ENCODE results near the gene CHTOP. TPM values are rescaled to one million over a fixed set of nuclear protein-coding genes. Genes with fewer than 3 reads are reported as not detected.

Gene CHTOP
- total and polyA plus RNA-seq, 2 of the 13 experiments (the other 11 are each of a cell fraction or from before 2014, with no cell fraction given): 38.0 to 51.9 TPM

DNA sequence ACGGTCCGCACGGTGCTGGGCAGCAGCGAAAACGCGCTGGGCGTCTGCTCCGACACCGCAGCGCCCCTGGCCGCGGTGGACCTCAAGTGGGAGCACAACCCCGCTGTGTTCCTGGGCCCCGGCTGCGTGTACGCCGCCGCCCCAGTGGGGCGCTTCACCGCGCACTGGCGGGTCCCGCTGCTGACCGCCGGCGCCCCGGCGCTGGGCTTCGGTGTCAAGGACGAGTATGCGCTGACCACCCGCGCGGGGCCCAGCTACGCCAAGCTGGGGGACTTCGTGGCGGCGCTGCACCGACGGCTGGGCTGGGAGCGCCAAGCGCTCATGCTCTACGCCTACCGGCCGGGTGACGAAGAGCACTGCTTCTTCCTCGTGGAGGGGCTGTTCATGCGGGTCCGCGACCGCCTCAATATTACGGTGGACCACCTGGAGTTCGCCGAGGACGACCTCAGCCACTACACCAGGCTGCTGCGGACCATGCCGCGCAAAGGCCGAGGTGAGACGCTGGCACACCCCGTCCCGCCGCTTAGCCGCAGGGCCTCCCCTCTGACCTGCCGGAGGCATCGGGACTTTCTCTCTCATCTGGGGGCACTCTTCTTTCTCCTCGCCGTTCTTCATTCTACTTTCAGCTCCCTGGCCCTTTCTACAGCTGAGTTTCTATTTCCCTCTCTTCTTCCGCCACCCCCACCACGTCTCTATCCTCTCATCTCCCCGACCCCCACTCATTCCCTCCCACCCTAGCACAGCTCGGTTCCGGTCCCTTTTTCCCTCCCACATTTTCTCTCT is 45.7 kb downstream of the CHTOP start (continued):
- TF ChIP-seq, protein P1, sequence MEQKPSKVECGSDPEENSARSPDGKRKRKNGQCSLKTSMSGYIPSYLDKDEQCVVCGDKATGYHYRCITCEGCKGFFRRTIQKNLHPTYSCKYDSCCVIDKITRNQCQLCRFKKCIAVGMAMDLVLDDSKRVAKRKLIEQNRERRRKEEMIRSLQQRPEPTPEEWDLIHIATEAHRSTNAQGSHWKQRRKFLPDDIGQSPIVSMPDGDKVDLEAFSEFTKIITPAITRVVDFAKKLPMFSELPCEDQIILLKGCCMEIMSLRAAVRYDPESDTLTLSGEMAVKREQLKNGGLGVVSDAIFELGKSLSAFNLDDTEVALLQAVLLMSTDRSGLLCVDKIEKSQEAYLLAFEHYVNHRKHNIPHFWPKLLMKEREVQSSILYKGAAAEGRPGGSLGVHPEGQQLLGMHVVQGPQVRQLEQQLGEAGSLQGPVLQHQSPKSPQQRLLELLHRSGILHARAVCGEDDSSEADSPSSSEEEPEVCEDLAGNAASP (CRISPR knock-in tag; IDR thresholded peaks at IDR 0.05; ENCODE audit: borderline replicate concordance): no peak
- TF ChIP-seq, protein P2, sequence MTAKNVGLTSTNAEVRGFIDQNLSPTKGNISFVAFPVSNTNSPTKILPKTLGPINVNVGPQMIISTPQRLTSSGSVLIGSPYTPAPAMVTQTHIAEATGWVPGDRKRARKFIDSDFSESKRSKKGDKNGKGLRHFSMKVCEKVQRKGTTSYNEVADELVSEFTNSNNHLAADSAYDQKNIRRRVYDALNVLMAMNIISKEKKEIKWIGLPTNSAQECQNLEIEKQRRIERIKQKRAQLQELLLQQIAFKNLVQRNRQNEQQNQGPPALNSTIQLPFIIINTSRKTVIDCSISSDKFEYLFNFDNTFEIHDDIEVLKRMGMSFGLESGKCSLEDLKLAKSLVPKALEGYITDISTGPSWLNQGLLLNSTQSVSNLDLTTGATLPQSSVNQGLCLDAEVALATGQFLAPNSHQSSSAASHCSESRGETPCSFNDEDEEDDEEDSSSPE (CRISPR knock-in tag; IDR thresholded peaks at IDR 0.05): no peak
- TF ChIP-seq, protein P3, sequence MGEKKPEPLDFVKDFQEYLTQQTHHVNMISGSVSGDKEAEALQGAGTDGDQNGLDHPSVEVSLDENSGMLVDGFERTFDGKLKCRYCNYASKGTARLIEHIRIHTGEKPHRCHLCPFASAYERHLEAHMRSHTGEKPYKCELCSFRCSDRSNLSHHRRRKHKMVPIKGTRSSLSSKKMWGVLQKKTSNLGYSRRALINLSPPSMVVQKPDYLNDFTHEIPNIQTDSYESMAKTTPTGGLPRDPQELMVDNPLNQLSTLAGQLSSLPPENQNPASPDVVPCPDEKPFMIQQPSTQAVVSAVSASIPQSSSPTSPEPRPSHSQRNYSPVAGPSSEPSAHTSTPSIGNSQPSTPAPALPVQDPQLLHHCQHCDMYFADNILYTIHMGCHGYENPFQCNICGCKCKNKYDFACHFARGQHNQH (CRISPR knock-in tag; IDR thresholded peaks at IDR 0.05): no peak
- TF ChIP-seq ZEB1 (IDR thresholded peaks at IDR 0.05; ENCODE audit: insufficient replicate concordance, low read depth) (no peak), NCOR1 (IDR thresholded peaks at IDR 0.05; ENCODE audit: borderline replicate concordance, low read length) (no peak), RBM39 (IDR thresholded peaks at IDR 0.05; ENCODE audit: low read depth, low read length, poor library complexity, severe bottlenecking) (no peak), ATF7 (IDR thresholded peaks at IDR 0.05) (no peak), ATF7 (CRISPR knock-in tag; IDR thresholded peaks at IDR 0.05) (no peak), ZNF772 (CRISPR knock-in tag; IDR thresholded peaks at IDR 0.05) (no peak)
- TF ChIP-seq, protein P4, sequence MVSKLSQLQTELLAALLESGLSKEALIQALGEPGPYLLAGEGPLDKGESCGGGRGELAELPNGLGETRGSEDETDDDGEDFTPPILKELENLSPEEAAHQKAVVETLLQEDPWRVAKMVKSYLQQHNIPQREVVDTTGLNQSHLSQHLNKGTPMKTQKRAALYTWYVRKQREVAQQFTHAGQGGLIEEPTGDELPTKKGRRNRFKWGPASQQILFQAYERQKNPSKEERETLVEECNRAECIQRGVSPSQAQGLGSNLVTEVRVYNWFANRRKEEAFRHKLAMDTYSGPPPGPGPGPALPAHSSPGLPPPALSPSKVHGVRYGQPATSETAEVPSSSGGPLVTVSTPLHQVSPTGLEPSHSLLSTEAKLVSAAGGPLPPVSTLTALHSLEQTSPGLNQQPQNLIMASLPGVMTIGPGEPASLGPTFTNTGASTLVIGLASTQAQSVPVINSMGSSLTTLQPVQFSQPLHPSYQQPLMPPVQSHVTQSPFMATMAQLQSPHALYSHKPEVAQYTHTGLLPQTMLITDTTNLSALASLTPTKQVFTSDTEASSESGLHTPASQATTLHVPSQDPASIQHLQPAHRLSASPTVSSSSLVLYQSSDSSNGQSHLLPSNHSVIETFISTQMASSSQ (IDR thresholded peaks at IDR 0.05; ENCODE audit: low read depth): no peak
- TF ChIP-seq, protein P4 (CRISPR knock-in tag; IDR thresholded peaks at IDR 0.05; ENCODE audit: borderline replicate concordance): no peak
- TF ChIP-seq, protein P5, sequence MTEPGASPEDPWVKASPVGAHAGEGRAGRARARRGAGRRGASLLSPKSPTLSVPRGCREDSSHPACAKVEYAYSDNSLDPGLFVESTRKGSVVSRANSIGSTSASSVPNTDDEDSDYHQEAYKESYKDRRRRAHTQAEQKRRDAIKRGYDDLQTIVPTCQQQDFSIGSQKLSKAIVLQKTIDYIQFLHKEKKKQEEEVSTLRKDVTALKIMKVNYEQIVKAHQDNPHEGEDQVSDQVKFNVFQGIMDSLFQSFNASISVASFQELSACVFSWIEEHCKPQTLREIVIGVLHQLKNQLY (CRISPR knock-in tag; IDR thresholded peaks at IDR 0.05): no peak
- TF ChIP-seq, protein P6, sequence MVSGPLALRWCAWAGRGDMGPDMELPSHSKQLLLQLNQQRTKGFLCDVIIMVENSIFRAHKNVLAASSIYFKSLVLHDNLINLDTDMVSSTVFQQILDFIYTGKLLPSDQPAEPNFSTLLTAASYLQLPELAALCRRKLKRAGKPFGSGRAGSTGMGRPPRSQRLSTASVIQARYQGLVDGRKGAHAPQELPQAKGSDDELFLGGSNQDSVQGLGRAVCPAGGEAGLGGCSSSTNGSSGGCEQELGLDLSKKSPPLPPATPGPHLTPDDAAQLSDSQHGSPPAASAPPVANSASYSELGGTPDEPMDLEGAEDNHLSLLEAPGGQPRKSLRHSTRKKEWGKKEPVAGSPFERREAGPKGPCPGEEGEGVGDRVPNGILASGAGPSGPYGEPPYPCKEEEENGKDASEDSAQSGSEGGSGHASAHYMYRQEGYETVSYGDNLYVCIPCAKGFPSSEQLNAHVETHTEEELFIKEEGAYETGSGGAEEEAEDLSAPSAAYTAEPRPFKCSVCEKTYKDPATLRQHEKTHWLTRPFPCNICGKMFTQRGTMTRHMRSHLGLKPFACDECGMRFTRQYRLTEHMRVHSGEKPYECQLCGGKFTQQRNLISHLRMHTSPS (CRISPR knock-in tag; IDR thresholded peaks at IDR 0.05; ENCODE audit: low read depth): no peak
- TF ChIP-seq, protein P7, sequence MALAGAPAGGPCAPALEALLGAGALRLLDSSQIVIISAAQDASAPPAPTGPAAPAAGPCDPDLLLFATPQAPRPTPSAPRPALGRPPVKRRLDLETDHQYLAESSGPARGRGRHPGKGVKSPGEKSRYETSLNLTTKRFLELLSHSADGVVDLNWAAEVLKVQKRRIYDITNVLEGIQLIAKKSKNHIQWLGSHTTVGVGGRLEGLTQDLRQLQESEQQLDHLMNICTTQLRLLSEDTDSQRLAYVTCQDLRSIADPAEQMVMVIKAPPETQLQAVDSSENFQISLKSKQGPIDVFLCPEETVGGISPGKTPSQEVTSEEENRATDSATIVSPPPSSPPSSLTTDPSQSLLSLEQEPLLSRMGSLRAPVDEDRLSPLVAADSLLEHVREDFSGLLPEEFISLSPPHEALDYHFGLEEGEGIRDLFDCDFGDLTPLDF (CRISPR knock-in tag; IDR thresholded peaks at IDR 0.05): peak; percentile 24; the same call in 1 of the 2 replicates
- TF ChIP-seq, protein P8, sequence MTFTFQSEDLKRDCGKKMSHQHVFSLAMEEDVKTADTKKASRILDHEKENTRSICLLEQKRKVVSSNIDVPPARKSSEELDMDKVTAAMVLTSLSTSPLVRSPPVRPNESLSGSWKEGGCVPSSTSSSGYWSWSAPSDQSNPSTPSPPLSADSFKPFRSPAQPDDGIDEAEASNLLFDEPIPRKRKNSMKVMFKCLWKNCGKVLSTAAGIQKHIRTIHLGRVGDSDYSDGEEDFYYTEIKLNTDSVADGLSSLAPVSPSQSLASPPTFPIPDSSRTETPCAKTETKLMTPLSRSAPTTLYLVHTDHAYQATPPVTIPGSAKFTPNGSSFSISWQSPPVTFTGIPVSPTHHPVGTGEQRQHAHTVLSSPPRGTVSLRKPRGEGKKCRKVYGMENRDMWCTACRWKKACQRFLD (CRISPR knock-in tag; IDR thresholded peaks at IDR 0.05; ENCODE audit: borderline replicate concordance): no peak

Data from HepG2 (cell line).